GM19193 (cell line): ENCODE measurements around the gene MSANTD3.

ENCODE experiments used
- POLR2A ChIP-seq: IDR thresholded peaks from 4 replicates; pipeline ENCODE4 v1.6.1; 2011; ENCODE audit not compliant: insufficient read depth, insufficient read length; ENCODE audit errors: extremely low read depth

MSANTD3 gene

GRCh38 chr9:100473276-100474081 lies 46.5 kb downstream of the MSANTD3 start:
- TF ChIP-seq POLR2A = no peak

GRCh38 chr9:100474082-100474923 lies 47.4 kb downstream of the MSANTD3 start:
- no peak for TF ChIP-seq POLR2A

GRCh38 chr9:100474924-100475276 lies 48.0 kb downstream of the MSANTD3 start:
- no peak for TF ChIP-seq POLR2A

- TF ChIP-seq POLR2A = no peak
Observed at GRCh38 chr9:100477241-100477640, 50.3 kb downstream of the MSANTD3 start.

- no peak for TF ChIP-seq POLR2A
Observed at GRCh38 chr9:100478192-100478591, 51.2 kb downstream of the MSANTD3 start.

- no peak for TF ChIP-seq POLR2A
Observed at GRCh38 chr9:100479820-100480219, 52.9 kb downstream of the MSANTD3 start.

GRCh38 chr9:100485196-100485595 lies 58.3 kb downstream of the MSANTD3 start:
- TF ChIP-seq POLR2A = no peak

GRCh38 chr9:100486479-100487176 lies 59.7 kb downstream of the MSANTD3 start:
- TF ChIP-seq POLR2A = no peak

GRCh38 chr9:100488177-100488576 lies 61.2 kb downstream of the MSANTD3 start:
- TF ChIP-seq POLR2A = no peak

- TF ChIP-seq POLR2A = no peak
Observed at GRCh38 chr9:100489836-100490235, 62.9 kb downstream of the MSANTD3 start.

GRCh38 chr9:100492952-100493351 lies 66.0 kb downstream of the MSANTD3 start:
- no peak for TF ChIP-seq POLR2A

GRCh38 chr9:100498592-100498991 lies 71.6 kb downstream of the MSANTD3 start:
- no peak for TF ChIP-seq POLR2A

- TF ChIP-seq POLR2A = no peak
Observed at GRCh38 chr9:100499460-100499859, 72.5 kb downstream of the MSANTD3 start.

GRCh38 chr9:100499866-100500265 lies 72.9 kb downstream of the MSANTD3 start:
- TF ChIP-seq POLR2A = no peak
